SU-DHL-6 (cell line): Measurements from ENCODE around the gene NBPF1.
"Not testable (repeated sequence)": the region's sequence is repeated elsewhere in the genome, so short reads cannot be mapped to it uniquely, and the experiment has no call there.

Experiments used
- H2AFZ ChIP-seq: fragments of 200-600 bp; sonication (generic); 2 replicates; pipeline ENCODE4 v1.6.1; 2014; ENCODE audit warnings: low read depth, mild to moderate bottlenecking, moderate library complexity, mixed read lengths, antibody characterized with exemption, low read length; ENCODE audit not compliant: severe bottlenecking
- H3F3A ChIP-seq: fragments of 200-600 bp; shearing (Covaris generic); 2 replicates; pipeline ENCODE4 v1.6.0; 2016; ENCODE audit warnings: antibody characterized with exemption, mild to moderate bottlenecking; ENCODE audit not compliant: insufficient read depth
- H3K27ac ChIP-seq: fragments of 200-600 bp; sonication (generic); 2 replicates; pipeline ENCODE4 v1.5.1; 2016; ENCODE audit warnings: low read depth, mild to moderate bottlenecking, low read length, moderate library complexity, mixed read lengths
- H3K27me3 ChIP-seq: fragments of 200-600 bp; sonication (generic), shearing (Covaris generic); 2 replicates; pipeline ENCODE4 v1.6.0; 2014; ENCODE audit warnings: mild to moderate bottlenecking, low read length
- H3K36me3 ChIP-seq: fragments of 200-600 bp; sonication (generic); 2 replicates; pipeline ENCODE4 v1.6.1; 2014; ENCODE audit warnings: mild to moderate bottlenecking, low read length, mixed read lengths
- H3K4me2 ChIP-seq: fragments of 300-600, 200-600 bp; shearing (Covaris generic), sonication (generic); 2 replicates; pipeline ENCODE4 v1.6.0; 2014; ENCODE audit warnings: low read length, low read depth, mild to moderate bottlenecking; ENCODE audit not compliant: poor library complexity, severe bottlenecking
- H3K4me3 ChIP-seq: fragments of 200-600 bp; sonication (generic); 2 replicates; pipeline ENCODE4 v1.5.1; 2014; ENCODE audit warnings: antibody characterized with exemption, low read length, mild to moderate bottlenecking, mixed read lengths; ENCODE audit not compliant: insufficient read depth, poor library complexity, severe bottlenecking
- H3K79me2 ChIP-seq: fragments of 200-600 bp; sonication (generic); 2 replicates; pipeline ENCODE4 v1.6.1; 2014; ENCODE audit warnings: mild to moderate bottlenecking, low read length, moderate library complexity; ENCODE audit not compliant: insufficient read depth
- H3K9ac ChIP-seq: fragments of 200-600 bp; sonication (generic); 2 replicates; pipeline ENCODE4 v1.7.0; 2014; ENCODE audit warnings: mild to moderate bottlenecking, low read length
- H3K9me2 ChIP-seq: fragments of 200-600 bp; sonication (generic); replicated peaks from 2 replicates; pipeline ENCODE4 v1.6.1; 2014; ENCODE audit warnings: low read length; ENCODE audit not compliant: insufficient read depth
- H3K9me3 ChIP-seq: fragments of 200-600 bp; sonication (generic); 2 replicates; pipeline ENCODE4 v1.6.1; 2014; ENCODE audit warnings: low read length, mixed read lengths; ENCODE audit not compliant: insufficient read depth
- H4K20me1 ChIP-seq: fragments of 200-600 bp; sonication (generic); 2 replicates; pipeline ENCODE4 v1.6.1; 2014; ENCODE audit warnings: low read depth, mild to moderate bottlenecking, antibody characterized with exemption, low read length, moderate library complexity, mixed read lengths

The NBPF1 gene

DNA sequence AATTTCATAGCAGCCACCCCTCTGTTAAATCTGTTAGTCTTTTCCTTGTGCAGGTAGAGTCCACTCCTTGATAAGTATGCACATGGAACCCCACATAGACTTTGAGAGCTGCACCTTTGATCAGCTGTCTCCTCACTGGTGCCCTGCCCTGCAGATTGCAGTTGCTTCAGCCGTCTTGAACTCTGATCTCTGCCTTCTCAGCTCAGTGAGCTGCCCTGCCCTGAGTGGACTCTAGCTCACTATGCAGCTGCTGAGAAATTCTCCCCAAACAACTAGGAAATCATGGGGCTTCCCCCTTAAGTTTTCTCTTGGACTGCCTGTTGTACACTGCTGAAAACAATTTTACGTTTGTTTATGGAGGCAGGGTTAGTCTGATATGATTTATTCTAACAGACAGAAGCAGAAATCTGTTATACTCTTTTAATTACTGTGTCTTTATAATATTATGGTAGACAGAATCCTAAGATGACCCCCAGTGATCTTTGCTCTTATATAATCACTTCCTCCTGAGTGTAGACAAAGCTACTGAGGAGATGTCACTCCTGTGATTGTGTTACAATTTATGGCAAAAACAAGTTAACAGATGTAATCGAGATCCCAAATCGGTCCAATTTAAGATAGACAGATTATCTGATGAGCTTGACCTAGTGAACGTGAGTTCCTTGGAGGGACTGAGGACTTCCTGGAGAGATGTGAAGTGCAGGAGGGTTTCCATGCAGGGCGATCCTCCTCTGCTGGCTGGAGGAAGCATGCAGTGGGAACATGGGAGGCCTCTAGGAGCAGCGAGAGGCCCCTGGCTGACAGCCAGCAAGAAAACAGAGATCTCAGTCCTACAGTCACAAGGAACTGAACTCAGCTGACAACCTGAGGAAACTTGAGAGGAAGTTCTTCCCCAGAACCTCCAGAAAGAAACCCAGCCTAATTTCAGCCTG lies 12.2 kb downstream of the NBPF1 start:
- H4K20me1 ChIP-seq, H3K4me2 ChIP-seq, H3K9me3 ChIP-seq, H3F3A ChIP-seq, H3K79me2 ChIP-seq, H3K36me3 ChIP-seq, H2AFZ ChIP-seq, H3K9ac ChIP-seq, H3K4me3 ChIP-seq, H3K27me3 ChIP-seq, H3K27ac ChIP-seq, H3K9me2 ChIP-seq: not testable (repeated sequence)

DNA sequence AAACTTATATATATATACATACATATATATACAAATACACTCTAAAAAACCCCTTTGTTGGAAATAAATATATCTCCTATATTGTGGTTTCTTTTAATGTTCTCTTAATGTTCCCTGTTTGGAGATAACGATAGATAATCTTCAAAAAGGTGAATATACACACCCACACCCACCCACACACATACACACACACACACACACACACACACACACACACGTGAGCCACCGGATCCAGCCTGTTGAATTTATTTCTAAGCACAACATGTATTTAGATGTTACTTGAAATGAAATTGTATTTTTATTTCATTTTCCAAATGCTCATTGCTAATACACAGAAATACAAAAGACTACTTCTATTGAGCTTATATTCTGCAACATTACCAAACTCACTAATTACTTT lies 14.0 kb downstream of the NBPF1 start:
- not testable (repeated sequence) for H3K9me3 ChIP-seq, H3K27ac ChIP-seq, H3F3A ChIP-seq, H4K20me1 ChIP-seq, H3K79me2 ChIP-seq, H3K9me2 ChIP-seq, H3K36me3 ChIP-seq, H2AFZ ChIP-seq, H3K4me3 ChIP-seq, H3K9ac ChIP-seq, H3K4me2 ChIP-seq, H3K27me3 ChIP-seq

DNA sequence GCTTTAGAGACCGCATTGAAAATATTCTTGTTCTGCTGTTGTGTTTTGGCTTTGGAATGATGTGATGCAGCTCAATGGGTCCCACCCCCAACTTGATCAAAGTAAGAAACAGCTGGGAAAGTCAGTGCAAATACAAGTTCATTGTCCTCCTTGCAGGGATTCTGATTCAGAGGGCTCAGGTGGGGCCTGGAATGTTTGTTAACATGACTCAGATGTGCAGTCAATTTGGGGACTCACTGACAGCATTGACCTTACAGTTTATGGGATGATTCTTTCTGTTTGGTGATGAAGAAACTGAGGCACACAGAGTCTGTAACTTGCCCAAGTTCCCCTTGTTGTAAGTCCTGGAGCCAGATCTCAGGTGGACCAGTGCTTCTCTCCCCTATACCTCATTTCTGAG lies 18.1 kb downstream of the NBPF1 start:
- not testable (repeated sequence) for H3K4me2 ChIP-seq, H3K36me3 ChIP-seq, H3K9me3 ChIP-seq, H3K79me2 ChIP-seq, H3K9ac ChIP-seq, H3K4me3 ChIP-seq, H3K27ac ChIP-seq, H4K20me1 ChIP-seq, H3K27me3 ChIP-seq, H3F3A ChIP-seq, H3K9me2 ChIP-seq, H2AFZ ChIP-seq

DNA sequence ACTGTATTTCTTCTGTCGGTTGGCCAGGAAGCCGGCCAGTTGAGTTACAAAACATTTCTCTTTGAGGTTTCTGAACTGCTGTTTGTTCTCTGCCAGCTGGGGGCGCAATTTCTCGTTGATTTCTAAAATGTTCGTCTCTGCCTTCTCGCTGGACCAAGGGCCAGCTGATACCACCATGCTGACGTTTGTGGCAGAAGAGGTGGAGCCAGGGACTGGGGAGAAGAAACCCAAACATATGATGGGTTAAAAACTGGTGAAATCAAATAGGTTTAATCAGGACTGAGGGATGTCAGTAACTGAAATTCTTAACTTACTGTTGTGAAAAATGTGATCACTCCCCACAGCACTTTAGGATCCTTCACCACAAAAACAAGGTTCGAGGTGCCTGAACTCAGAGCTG lies 21.5 kb downstream of the NBPF1 start:
- H3K36me3 ChIP-seq, H3K4me2 ChIP-seq, H4K20me1 ChIP-seq, H3K9me2 ChIP-seq, H3K9ac ChIP-seq, H3F3A ChIP-seq, H3K79me2 ChIP-seq, H3K27ac ChIP-seq, H2AFZ ChIP-seq, H3K4me3 ChIP-seq, H3K9me3 ChIP-seq, H3K27me3 ChIP-seq: not testable (repeated sequence)

DNA sequence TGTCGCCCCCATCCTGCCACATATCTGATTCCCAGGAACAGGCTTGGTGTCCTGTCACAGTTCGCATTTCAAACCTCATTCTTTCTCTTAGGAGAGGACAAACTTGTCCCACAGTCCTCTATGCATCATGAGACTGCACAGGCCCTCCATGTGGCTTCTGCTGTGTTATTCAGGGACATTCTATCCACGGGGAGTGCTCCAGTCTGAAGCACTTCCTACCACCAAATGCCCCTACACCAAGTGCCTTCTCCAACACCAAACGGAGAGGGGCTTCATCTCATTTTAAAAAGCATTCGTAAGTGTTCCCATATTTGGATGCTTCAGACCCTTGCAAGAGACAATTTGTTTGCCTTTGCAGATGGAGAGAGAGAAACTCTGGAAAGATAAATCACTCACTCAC lies 25.3 kb downstream of the NBPF1 start:
- not testable (repeated sequence) for H3K79me2 ChIP-seq, H3K27me3 ChIP-seq, H3F3A ChIP-seq, H3K4me2 ChIP-seq, H3K36me3 ChIP-seq, H3K9ac ChIP-seq, H2AFZ ChIP-seq, H3K9me3 ChIP-seq, H3K9me2 ChIP-seq, H4K20me1 ChIP-seq, H3K4me3 ChIP-seq, H3K27ac ChIP-seq

- not testable (repeated sequence) for H3K27me3 ChIP-seq, H3F3A ChIP-seq
Measured at GRCh38 chr1:16587639-16588038, 25.7 kb downstream of the NBPF1 start.

GRCh38 chr1:16565324-16565723 lies 48.0 kb downstream of the NBPF1 start:
- not testable (repeated sequence) for H3K27me3 ChIP-seq, H3K4me3 ChIP-seq, H3K9me3 ChIP-seq, H3K9me2 ChIP-seq, H3K9ac ChIP-seq, H4K20me1 ChIP-seq, H3K79me2 ChIP-seq, H3K4me2 ChIP-seq, H3F3A ChIP-seq, H2AFZ ChIP-seq, H3K27ac ChIP-seq, H3K36me3 ChIP-seq

More at GRCh38 chr1:16587639-16588038, 25.7 kb downstream of the NBPF1 start:
- not testable (repeated sequence) for H3K27ac ChIP-seq, H3K9ac ChIP-seq, H2AFZ ChIP-seq, H3K9me2 ChIP-seq, H4K20me1 ChIP-seq, H3K4me3 ChIP-seq, H3K4me2 ChIP-seq, H3K79me2 ChIP-seq, H3K9me3 ChIP-seq, H3K36me3 ChIP-seq

GRCh38 chr1:16561035-16561434 lies 52.3 kb downstream of the NBPF1 start:
- H4K20me1 ChIP-seq, H3K79me2 ChIP-seq, H2AFZ ChIP-seq, H3K9ac ChIP-seq, H3K4me3 ChIP-seq, H3K27ac ChIP-seq, H3K9me3 ChIP-seq, H3K27me3 ChIP-seq, H3K4me2 ChIP-seq, H3K36me3 ChIP-seq, H3K9me2 ChIP-seq, H3F3A ChIP-seq: not testable (repeated sequence)
